Measurements from ENCODE around the gene SLC39A8.

DNA sequence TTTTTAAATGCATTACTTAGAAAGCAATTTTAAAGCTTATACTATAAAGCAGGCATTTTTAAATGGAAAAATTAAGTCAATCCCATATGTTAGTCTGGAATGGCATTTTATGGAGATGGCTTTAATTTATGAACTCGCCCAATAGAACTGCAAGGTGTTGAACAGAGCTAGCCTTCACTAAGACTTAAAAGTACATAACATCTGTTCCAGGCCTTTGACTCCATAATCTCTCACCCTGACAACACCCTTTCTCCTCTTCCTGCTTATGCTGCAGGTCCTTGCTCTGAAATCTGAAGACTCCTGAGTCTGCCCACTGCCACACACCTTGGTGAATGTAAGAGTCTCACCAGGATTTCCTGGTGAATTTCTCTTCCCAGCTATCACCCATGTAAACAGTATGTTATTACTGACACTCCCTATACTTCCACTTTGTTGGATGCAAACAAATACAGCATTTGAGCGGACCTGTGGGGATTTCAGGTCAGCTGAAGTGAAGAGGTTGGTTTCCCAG is 17.7 kb upstream of the SLC39A8 start:
- TF ChIP-seq, protein P1, sequence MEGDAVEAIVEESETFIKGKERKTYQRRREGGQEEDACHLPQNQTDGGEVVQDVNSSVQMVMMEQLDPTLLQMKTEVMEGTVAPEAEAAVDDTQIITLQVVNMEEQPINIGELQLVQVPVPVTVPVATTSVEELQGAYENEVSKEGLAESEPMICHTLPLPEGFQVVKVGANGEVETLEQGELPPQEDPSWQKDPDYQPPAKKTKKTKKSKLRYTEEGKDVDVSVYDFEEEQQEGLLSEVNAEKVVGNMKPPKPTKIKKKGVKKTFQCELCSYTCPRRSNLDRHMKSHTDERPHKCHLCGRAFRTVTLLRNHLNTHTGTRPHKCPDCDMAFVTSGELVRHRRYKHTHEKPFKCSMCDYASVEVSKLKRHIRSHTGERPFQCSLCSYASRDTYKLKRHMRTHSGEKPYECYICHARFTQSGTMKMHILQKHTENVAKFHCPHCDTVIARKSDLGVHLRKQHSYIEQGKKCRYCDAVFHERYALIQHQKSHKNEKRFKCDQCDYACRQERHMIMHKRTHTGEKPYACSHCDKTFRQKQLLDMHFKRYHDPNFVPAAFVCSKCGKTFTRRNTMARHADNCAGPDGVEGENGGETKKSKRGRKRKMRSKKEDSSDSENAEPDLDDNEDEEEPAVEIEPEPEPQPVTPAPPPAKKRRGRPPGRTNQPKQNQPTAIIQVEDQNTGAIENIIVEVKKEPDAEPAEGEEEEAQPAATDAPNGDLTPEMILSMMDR (tag by site-specific recombination; IDR thresholded peaks at IDR 0.05): no peak
- TF ChIP-seq KLF16 (tag by site-specific recombination; IDR thresholded peaks at IDR 0.05) (no peak), ZNF571 (tag by site-specific recombination; IDR thresholded peaks at IDR 0.05) (no peak), ZBTB21 (tag by site-specific recombination; IDR thresholded peaks at IDR 0.05) (no peak), ZNF138 (tag by site-specific recombination; IDR thresholded peaks at IDR 0.05; ENCODE audit: borderline replicate concordance) (no peak), ZNF366 (tag by site-specific recombination; conservative IDR thresholded peaks at IDR 0.05) (no peak), YY1 (tag by site-specific recombination; IDR thresholded peaks at IDR 0.05) (no peak), ZBTB7A (tag by site-specific recombination; IDR thresholded peaks at IDR 0.05; ENCODE audit: low read depth) (no peak), ZSCAN30 (tag by site-specific recombination; IDR thresholded peaks at IDR 0.05) (no peak), HOXA7 (CRISPR knock-in tag; IDR thresholded peaks at IDR 0.05; ENCODE audit: borderline replicate concordance) (no peak)
- TF ChIP-seq, protein P2, sequence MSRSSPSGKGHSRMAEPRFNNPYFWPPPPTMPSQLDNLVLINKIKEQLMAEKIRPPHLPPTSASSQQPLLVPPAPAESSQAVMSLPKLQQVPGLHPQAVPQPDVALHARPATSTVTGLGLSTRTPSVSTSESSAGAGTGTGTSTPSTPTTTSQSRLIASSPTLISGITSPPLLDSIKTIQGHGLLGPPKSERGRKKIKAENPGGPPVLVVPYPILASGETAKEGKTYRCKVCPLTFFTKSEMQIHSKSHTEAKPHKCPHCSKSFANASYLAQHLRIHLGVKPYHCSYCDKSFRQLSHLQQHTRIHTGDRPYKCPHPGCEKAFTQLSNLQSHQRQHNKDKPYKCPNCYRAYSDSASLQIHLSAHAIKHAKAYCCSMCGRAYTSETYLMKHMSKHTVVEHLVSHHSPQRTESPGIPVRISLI (tag by site-specific recombination; IDR thresholded peaks at IDR 0.05): no peak
- TF ChIP-seq, protein P3, sequence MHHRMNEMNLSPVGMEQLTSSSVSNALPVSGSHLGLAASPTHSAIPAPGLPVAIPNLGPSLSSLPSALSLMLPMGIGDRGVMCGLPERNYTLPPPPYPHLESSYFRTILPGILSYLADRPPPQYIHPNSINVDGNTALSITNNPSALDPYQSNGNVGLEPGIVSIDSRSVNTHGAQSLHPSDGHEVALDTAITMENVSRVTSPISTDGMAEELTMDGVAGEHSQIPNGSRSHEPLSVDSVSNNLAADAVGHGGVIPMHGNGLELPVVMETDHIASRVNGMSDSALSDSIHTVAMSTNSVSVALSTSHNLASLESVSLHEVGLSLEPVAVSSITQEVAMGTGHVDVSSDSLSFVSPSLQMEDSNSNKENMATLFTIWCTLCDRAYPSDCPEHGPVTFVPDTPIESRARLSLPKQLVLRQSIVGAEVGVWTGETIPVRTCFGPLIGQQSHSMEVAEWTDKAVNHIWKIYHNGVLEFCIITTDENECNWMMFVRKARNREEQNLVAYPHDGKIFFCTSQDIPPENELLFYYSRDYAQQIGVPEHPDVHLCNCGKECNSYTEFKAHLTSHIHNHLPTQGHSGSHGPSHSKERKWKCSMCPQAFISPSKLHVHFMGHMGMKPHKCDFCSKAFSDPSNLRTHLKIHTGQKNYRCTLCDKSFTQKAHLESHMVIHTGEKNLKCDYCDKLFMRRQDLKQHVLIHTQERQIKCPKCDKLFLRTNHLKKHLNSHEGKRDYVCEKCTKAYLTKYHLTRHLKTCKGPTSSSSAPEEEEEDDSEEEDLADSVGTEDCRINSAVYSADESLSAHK (tag by site-specific recombination; IDR thresholded peaks at IDR 0.05): no peak
